ENCODE measurements around the gene RNASE3.
"Not testable (repeated sequence)": the region's sequence is repeated elsewhere in the genome, so short reads cannot be mapped to it uniquely, and the experiment has no call there.

GRCh38 chr14:20895322-20895721 is 4.1 kb downstream of the RNASE3 start:
- not testable (repeated sequence) for TF ChIP-seq CTCF (conservative IDR thresholded peaks at IDR 0.05; ENCODE audit: low read depth, low read length); EZH2 (IDR thresholded peaks at IDR 0.05; ENCODE audit: low read length, unreplicated experiment); EZH2phosphoT487 (IDR thresholded peaks at IDR 0.05; ENCODE audit: borderline replicate concordance, low read length)

Measured in PC-3 (cell line).